CD4-positive, alpha-beta T cell treated with Interferon gamma for 1 hour (primary cell): ENCODE results near the gene OPN4.

Experiments
- DNase-seq: peaks from one replicate; pipeline ENCODE4 v3.0.0-alpha.2; 2020

OPN4 gene

GRCh38 chr10:86647773-86648703 lies 6.3 kb upstream of the OPN4 start:
- no peak for DNase-seq

- DNase-seq: no peak
Observed at GRCh38 chr10:86648704-86649427, 5.5 kb upstream of the OPN4 start.

DNA sequence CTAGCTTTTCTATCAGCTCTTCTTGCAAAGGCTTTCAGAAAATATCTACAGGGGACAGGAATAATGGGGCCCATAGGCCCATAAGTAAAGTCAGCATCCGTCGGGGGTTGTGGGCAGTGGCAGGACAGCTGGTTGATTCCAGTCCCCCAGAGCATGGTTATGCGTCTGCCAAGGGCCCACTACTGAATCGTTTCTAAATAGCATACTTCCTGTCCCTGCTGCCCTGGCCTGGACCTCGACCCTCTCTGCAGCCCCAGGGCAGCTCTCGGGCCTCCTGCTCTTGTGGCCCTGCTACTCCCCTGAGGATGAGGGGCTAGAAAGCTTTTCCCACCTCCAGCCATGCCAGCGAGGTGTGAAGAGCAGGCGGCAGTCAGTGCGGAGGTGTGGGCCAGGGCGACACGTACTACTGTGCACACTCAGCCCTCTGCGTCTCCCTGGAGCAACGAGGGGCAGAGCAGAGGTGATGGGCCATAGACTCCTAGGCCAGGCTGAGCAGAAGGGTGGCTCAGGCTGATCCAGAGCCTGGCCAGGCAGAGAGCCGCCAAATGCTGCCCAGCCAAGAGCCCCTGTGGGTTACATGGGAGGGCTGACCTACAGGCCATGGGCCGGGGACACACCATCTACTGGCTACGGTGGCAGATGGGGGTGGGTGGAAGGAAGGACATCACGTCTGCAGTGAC lies 4.7 kb upstream of the OPN4 start:
- DNase-seq: no peak

DNA sequence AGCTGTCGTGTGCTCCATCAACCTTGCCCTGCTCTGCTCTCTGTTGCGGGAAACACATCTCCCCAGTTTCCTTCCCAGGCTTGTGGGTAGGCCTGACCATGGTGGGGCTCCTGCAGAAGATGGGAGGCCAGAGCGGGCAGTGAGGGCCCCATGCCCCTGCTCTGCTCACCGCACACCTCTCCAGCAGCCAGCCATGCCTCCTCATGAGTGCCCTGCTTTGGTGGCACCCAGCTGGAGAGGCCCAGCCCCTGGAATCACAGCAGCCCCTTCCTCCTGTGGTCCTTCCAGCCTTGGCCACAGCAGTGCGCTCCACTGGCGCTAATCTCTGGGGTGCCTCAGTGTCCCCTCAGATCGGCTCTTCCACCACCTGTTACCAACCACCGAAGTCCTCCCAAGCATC lies 4.2 kb upstream of the OPN4 start:
- no peak for DNase-seq

GRCh38 chr10:86651021-86651471 lies 3.3 kb upstream of the OPN4 start:
- DNase-seq: no peak

- DNase-seq: no peak
Observed at GRCh38 chr10:86651631-86652331, 2.6 kb upstream of the OPN4 start.

GRCh38 chr10:86652361-86653202 lies 1.8 kb upstream of the OPN4 start:
- no peak for DNase-seq

DNA sequence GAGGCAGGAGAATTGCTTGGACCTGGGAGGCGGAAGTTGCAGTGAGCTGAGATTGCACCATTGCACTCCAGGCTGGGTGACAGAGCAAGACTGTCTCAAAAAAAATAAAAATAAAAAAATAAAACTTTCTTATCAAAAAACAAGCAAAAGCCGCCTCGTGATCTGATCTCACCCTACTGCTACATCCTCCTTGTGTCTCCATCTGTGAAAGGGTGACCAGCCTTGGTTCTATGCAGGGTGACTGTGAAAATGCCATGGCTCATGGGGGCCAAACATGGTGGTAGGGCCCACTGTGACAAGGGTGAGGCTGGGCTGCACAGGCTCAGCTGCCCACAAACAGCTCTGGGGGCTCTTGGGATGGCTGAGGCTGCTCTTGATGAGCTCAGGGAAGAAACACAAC lies 968 bp upstream of the OPN4 start:
- DNase-seq: no peak

- DNase-seq: no peak
Observed at GRCh38 chr10:86653987-86654386, 360 bp upstream of the OPN4 start.

DNA sequence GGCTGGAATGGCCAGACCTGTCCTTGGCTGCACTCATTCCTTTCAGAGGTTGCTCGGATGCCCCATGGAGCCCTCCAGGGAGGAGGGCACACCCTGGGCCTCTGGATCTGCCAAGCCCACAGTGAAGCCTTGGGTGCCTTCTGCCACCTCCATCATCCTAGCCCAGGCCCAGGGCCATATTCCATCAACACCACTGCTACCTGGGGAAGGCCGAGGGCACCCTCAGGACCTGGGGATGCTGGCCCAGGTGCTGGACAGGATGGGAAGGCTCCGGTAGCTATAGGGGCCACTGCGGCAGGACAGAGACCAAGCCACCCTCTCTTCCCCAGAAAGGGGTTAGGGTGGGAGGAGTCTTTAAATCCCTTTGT lies 810 bp downstream of the OPN4 start:
- no peak for DNase-seq

DNA sequence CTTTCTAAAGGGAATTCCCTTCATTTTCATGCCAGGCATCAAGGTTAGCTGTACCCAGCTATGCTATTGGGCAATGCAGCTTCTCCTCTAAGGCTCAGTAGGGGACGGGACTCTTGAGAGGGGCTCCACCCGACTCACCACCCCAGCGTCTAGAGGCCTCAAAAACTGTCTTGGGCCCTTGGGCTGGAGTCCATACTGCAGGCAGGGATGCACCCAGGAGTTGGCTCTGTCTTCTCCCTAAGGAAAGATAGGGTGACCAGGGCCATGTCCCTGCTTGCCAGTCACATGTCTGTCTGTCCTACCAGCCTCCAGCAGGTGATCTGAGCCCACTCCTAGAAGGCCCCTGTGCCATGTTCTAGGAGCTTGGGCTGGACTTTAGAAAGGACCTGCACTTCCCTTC lies 1.2 kb downstream of the OPN4 start:
- DNase-seq: no peak

DNA sequence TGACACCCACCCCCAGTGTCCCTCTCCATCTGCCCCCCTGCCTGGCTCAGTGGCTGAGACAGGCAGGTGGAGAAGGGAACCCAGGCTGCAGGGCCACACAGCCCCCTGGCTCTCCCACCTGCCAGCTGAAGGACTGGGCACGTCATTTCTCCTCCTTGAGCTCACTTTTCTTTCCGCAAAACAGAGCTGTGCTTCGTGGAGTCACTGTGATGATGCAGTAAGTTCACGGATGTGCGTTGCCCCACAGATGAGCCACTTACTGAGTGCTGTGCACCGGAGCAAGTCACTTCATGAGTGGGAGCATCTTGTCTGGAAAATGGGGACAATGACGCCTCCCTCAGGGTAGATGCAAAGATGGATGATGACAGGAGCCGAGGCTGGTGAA lies 2.7 kb downstream of the OPN4 start:
- no peak for DNase-seq

- DNase-seq: no peak
Observed at GRCh38 chr10:86657396-86658011, 3.2 kb downstream of the OPN4 start.

GRCh38 chr10:86658261-86658741 lies 4.0 kb downstream of the OPN4 start:
- no peak for DNase-seq

DNA sequence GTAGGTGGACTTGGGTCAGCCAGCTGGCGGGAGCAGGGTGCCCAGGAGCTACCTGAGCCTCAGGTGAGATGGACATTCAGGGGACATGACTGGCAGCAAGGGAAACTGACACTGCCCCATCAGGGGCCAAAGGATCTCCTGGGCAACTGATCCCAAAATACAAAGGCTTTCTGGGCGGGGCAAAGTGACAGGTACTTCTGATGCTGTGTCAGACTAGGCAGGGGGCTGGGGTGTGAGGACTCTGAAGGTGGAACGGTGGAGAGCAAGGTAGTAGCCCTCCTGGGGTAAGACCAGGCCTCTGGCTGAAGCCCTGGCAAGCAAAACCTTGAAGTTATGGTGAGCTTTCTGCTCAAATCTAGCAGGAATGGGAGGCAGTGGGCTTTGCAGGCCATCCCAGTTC lies 4.4 kb downstream of the OPN4 start:
- no peak for DNase-seq

- DNase-seq: no peak
Observed at GRCh38 chr10:86659161-86659691, 4.9 kb downstream of the OPN4 start.

DNA sequence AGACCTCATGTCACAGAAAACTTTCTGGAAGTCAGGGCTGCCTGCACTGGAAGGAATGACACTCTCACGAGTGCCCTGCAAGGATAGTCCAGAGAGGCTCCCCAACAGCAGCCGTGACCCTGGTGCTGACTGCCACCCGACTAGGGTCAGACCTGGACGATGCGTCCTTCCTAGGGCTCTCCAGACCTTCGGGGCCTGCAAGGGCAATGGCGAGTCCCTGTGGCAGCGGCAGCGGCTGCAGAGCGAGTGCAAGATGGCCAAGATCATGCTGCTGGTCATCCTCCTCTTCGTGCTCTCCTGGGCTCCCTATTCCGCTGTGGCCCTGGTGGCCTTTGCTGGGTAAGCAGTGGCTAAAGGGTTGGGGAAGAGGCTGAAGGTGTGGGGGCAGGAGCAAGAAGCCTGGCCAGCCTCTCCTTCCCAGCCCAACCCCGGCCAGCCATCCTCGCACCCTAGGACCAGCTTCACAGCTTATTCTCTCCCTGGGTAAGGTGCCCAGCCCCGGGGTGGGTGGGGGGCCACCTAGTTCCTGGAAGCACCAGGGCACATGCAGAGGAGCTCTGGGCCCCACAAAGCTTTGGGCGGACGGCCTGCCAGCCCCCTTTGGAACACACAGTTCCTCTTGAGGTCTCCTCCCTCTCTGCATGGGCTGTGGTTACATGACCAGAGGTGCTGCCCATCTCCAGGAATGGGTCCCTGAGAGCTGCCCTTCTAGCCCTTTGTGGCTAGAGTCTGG lies 5.5 kb downstream of the OPN4 start:
- no peak for DNase-seq

GRCh38 chr10:86661161-86662025 lies 7.0 kb downstream of the OPN4 start:
- DNase-seq: no peak
